Gastrocnemius medialis (tissue), 4 donors: ENCODE data around the gene NIPA2.

ENCODE experiments used
- POLR2A ChIP-seq, 2 donors: fragments of 450-650 bp; IDR thresholded peaks; one replicate each; pipeline ENCODE4 v1.6.1; 2017; ENCODE audit warnings: antibody characterized with exemption in 2 of 2, mild to moderate bottlenecking in 2 of 2, moderate library complexity in 2 of 2
- TF ChIP-seq, protein P1 (sequence below), 5 experiments: fragments of 450-650 bp in 3 of 5; fragments of 200-600 bp in 2 of 5; sonication (generic) in 2 of 5; IDR thresholded peaks in 4 of 5; conservative IDR thresholded peaks in 1 of 5; 1 replicate in 4 of 5; 2 replicates in 1 of 5; pipeline ENCODE4 v1.5.1; 2016 to 2019; ENCODE audit warnings: antibody characterized with exemption in 5 of 5, mild to moderate bottlenecking in 3 of 5, moderate library complexity in 3 of 5

DNA sequence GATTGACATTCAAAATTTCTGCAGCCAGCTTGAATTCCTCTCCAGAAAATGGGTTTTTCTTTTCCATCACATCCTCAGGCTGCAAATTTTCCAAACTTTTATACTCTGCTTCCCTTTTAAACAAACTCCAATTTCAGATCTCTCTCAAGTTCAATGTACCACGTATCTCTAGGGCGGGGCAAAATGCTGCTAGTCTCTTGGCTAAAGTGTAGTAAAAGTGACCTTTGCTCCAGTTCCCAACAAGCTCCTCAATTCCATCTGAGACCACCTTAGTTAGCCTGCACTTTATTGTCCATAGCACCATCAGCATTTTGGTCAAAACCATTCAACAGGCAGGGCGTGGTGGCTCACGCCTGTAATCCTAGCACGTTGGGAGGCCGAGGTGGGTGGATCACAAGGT, 46.7 kb downstream of the NIPA2 start:
- TF ChIP-seq, protein P1, sequence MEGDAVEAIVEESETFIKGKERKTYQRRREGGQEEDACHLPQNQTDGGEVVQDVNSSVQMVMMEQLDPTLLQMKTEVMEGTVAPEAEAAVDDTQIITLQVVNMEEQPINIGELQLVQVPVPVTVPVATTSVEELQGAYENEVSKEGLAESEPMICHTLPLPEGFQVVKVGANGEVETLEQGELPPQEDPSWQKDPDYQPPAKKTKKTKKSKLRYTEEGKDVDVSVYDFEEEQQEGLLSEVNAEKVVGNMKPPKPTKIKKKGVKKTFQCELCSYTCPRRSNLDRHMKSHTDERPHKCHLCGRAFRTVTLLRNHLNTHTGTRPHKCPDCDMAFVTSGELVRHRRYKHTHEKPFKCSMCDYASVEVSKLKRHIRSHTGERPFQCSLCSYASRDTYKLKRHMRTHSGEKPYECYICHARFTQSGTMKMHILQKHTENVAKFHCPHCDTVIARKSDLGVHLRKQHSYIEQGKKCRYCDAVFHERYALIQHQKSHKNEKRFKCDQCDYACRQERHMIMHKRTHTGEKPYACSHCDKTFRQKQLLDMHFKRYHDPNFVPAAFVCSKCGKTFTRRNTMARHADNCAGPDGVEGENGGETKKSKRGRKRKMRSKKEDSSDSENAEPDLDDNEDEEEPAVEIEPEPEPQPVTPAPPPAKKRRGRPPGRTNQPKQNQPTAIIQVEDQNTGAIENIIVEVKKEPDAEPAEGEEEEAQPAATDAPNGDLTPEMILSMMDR (IDR thresholded peaks at IDR 0.05 in 4 of 5, conservative IDR thresholded peaks at IDR 0.05 in 1 of 5), result no peak
- no peak for TF ChIP-seq POLR2A (IDR thresholded peaks at IDR 0.05)
